NCI-H1417 (cell line): ENCODE measurements around the gene CLEC4M.

Experiments
- DNase-seq, 3 experiments: peaks; one replicate each; lab custom pipeline; 2025; lab: John Stamatoyannopoulos, UW

The CLEC4M gene

GRCh38 chr19:7762719-7763293, at the start of gene CLEC4M:
Gene CLEC4M (plus strand): TSS chr19:7763243. CDS start chr19:7763267, 24 bp downstream.
- DNase-seq = no peak

GRCh38 chr19:7715671-7716070, 47.4 kb upstream of the CLEC4M start:
- DNase-seq = no peak

GRCh38 chr19:7716762-7717161, 46.3 kb upstream of the CLEC4M start:
- DNase-seq = no peak

GRCh38 chr19:7718668-7719067, 44.4 kb upstream of the CLEC4M start:
- DNase-seq = no peak

- DNase-seq = peak in 1 of 3 experiments; percentile 10
Measured at GRCh38 chr19:7720351-7720750, 42.7 kb upstream of the CLEC4M start.

GRCh38 chr19:7722231-7722651, 40.8 kb upstream of the CLEC4M start:
- peak in 2 of 3 experiments; percentile 42 to 82 for DNase-seq

- no peak for DNase-seq
Measured at GRCh38 chr19:7725791-7726190, 37.3 kb upstream of the CLEC4M start.

GRCh38 chr19:7729211-7729610, 33.8 kb upstream of the CLEC4M start:
- DNase-seq = peak in 2 of 3 experiments; percentile 12 to 14

GRCh38 chr19:7729831-7730285, 33.2 kb upstream of the CLEC4M start:
- DNase-seq = peak in 2 of 3 experiments; percentile 14 to 33

GRCh38 chr19:7730286-7731217, 32.5 kb upstream of the CLEC4M start:
- DNase-seq = no peak

GRCh38 chr19:7731218-7731595, 31.8 kb upstream of the CLEC4M start:
- DNase-seq = no peak

- DNase-seq = no peak
Measured at GRCh38 chr19:7731615-7732014, 31.4 kb upstream of the CLEC4M start.

- no peak for DNase-seq
Measured at GRCh38 chr19:7732045-7732444, 31.0 kb upstream of the CLEC4M start, which contains the start of gene CLEC4G. Gene CLEC4G (minus strand): TSS chr19:7732110. CDS start chr19:7732102, 8 bp downstream.

GRCh38 chr19:7733376-7733775, 29.7 kb upstream of the CLEC4M start:
- DNase-seq = no peak

GRCh38 chr19:7734220-7735203, 28.5 kb upstream of the CLEC4M start:
- no peak for DNase-seq

GRCh38 chr19:7736148-7736547, 26.9 kb upstream of the CLEC4M start:
- no peak for DNase-seq

GRCh38 chr19:7737215-7737614, 25.8 kb upstream of the CLEC4M start:
- DNase-seq = no peak

- no peak for DNase-seq
Measured at GRCh38 chr19:7738023-7738422, 25.0 kb upstream of the CLEC4M start.

GRCh38 chr19:7739211-7739755, 23.8 kb upstream of the CLEC4M start:
- DNase-seq = no peak

GRCh38 chr19:7739801-7740681, 23.0 kb upstream of the CLEC4M start:
- no peak for DNase-seq

- DNase-seq = no peak
Measured at GRCh38 chr19:7740682-7741054, 22.4 kb upstream of the CLEC4M start.
